Omental fat pad (tissue), 4 donors: ENCODE measurements around the gene HTR1B. TPM values are rescaled to one million over a fixed set of nuclear protein-coding genes. Genes with fewer than 3 reads are reported as not detected.

Experiments
- ATAC-seq: fragments of 150-250 bp; one replicate; pipeline ENCODE4 v1.9.1; 2016; ENCODE audit warnings: mild to moderate bottlenecking, moderate library complexity; ENCODE audit not compliant: low FRiP score
- DNase-seq: peaks from one replicate; pipeline ENCODE4 v3.0.0-alpha.2; 2019; ENCODE audit warnings: low spot score
- total RNA-seq, 4 donors: library from RNA; depleted of rRNA; stranded (reverse); fragments of >200 nt; gene quantifications; one replicate each; pipeline ENCODE4 v1.1.0, GENCODE V29; 2016
- TF ChIP-seq, protein P1 (sequence below), 3 donors: fragments of 450-650 bp; IDR thresholded peaks; one replicate each; pipeline ENCODE4 v1.5.1; 2016 to 2017; ENCODE audit warnings: antibody characterized with exemption in 3 of 3, mild to moderate bottlenecking in 3 of 3, moderate library complexity in 2 of 3

The HTR1B gene
- total RNA-seq, 4 donors from 2014 or later, result not detected

DNA sequence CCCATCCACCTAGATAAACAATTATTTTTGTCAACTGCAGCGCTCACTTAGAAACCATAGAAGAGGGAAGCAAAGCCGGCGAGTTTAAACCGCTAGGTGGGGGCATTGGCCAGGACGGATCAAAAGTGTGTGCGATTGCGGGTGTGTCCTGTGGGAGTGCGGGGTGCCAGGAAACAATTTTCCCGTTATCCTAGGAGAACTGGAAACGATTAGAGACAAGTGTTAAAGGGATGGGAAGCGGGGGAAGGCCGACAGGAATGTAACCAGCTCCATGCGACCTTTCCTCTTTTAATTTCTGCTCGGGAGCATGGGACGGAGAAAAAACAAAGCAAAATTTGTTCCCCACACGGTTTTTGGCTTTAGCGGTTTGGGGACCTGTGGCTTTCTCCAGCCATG, 2.8 kb upstream of the HTR1B start:
- DNase-seq (no peak), ATAC-seq (peak; percentile 78)
- TF ChIP-seq, protein P1, sequence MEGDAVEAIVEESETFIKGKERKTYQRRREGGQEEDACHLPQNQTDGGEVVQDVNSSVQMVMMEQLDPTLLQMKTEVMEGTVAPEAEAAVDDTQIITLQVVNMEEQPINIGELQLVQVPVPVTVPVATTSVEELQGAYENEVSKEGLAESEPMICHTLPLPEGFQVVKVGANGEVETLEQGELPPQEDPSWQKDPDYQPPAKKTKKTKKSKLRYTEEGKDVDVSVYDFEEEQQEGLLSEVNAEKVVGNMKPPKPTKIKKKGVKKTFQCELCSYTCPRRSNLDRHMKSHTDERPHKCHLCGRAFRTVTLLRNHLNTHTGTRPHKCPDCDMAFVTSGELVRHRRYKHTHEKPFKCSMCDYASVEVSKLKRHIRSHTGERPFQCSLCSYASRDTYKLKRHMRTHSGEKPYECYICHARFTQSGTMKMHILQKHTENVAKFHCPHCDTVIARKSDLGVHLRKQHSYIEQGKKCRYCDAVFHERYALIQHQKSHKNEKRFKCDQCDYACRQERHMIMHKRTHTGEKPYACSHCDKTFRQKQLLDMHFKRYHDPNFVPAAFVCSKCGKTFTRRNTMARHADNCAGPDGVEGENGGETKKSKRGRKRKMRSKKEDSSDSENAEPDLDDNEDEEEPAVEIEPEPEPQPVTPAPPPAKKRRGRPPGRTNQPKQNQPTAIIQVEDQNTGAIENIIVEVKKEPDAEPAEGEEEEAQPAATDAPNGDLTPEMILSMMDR (IDR thresholded peaks at IDR 0.05), result no peak

DNA sequence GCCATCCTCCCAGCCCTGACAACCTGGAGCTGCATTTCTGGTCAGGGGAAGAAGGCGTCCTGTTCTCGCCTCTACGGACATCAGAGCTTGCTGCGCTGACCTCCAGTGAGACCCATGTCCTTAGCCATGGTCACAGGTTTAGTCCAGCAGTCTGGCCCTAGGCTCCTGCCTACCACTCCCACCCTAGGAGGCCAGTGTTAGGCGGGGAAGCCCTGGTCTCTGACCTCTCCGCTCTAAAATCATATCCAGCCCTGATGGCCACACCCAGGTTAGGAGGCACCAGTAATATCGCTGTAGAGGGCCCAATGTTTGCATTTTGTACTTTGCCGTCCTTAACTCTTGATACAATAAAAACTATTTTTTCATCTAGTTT, 1.2 kb upstream of the HTR1B start:
- TF ChIP-seq, protein P1 (IDR thresholded peaks at IDR 0.05), result no peak
- no peak for ATAC-seq
- DNase-seq, result no peak

DNA sequence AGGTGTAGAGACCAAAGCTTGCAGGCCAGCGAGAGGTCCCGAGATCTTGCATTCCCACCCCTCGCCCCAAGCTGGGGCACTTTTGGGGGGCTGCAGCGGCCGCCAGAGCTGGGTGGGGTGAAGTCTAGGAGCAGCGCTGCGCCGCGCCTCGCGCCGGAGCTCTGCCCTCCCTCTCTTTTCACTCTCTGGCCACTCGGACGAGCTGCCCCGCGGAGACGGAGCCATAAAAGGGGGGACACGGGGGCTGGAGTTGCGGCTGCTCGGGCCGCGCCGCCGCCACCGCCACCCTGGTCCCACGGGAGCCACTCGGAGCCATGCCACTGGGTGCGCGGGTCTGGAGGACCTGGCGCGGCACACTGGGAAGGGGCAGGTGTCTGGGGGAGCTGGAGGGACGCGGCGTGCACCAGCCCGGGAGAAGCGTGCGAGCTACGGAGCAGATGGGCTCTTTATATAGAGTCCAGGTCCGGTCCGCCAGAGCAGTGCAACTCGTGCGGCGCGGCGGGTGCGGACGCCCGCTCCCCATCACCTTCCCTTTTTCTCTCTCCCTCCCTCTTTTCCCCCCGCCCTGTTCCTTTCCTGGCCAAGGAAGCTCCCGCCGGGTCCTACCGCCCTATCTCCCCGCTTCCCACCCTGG, 687 bp upstream of the HTR1B start:
- TF ChIP-seq, protein P1 (IDR thresholded peaks at IDR 0.05), result no peak
- ATAC-seq (no peak), DNase-seq (no peak)

DNA sequence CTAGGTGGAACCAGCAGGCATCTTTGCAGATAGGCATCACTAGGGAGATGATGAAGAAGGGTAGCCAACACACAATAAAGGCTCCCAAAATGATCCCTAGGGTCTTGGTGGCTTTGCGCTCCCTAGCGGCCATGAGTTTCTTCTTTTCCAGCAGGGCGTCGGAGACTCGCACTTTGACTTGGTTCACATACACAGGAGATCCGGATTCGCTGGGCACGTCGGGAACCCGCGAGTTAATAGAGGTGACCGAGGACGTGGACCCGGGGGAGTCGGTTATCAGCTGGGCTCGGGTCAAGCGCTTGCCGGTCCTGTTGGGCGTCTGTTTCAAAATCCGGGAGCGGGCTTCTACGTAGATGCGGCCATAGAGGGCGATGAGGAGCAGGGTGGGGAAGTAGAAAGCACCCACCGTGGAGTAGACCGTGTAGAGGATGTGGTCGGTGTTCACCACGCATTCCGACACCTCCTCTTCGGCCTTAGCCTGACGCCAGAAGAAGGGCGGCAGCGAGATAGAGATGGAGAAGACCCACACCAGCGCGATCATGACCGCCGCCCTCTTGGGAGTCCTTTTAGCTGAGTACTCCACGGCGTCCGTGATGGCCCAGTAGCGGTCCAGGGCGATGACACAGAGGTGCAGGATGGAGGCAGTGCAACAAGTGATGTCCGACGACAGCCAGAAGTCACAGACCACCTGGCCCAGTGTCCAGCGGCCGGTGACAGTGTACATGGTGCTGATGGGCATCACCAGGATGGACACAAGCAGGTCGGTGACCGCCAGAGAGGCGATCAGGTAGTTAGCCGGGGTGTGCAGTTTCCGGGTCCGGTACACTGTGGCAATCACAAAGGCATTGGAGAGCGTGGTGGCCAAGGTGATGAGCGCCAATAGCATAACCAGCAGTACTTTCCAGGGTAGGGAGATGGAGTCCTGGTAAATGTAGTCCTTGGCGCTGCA, 658 bp downstream of the HTR1B start:
- ATAC-seq (no peak), DNase-seq (no peak)
- TF ChIP-seq, protein P1 (IDR thresholded peaks at IDR 0.05), result no peak

DNA sequence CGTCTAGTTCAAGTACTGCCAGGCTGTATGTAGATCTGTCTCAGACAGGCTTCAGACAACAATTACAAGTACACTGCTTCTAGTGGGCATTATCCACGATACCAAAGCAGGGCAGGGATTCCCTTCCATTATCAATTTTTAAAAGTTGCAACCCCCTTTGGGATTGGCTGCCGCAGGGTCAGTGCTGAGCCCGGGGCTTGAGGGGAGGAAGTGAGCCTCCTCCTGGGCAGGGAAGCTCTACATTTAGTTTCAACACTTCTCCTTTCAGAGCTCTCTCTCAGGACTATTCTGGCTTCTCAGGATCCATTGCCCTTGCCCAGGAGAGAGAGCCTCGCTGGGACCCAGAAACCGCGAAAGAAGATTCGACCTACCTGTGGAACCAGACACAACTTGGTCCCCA, 1.5 kb downstream of the HTR1B start:
- ATAC-seq, result no peak

DNA sequence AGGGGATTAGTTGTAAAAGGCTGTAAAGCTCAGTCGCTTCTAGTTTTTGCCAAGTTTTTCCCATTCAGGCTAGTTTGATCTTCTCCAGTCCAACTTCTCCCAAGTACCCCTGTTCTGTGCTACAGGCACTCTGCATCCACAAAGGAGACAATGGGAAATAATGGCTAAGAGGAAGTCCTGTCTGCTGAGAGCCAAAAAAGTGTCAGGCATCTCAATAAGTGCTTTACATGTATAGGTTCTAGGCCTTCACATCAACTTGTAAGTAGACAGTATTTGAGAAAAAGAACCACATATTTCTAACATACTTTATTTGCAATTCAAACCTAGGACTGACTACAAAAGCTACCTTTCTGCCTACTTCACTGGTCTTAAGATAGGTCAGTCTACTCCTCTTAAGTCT, 4.9 kb downstream of the HTR1B start:
- ATAC-seq, result no peak
- no peak for DNase-seq
- TF ChIP-seq, protein P1 (IDR thresholded peaks at IDR 0.05), result no peak

More for the DNA sequence above, 1.5 kb downstream of the HTR1B start:
- TF ChIP-seq, protein P1 (IDR thresholded peaks at IDR 0.05), result no peak
- no peak for DNase-seq
